H9 (cell line): ENCODE results near the gene CLK4. TPM values are rescaled to one million over a fixed set of nuclear protein-coding genes. Genes with fewer than 3 reads are reported as not detected.

Experiments used
- DNase-seq: peaks from one replicate; pipeline ENCODE4 v3.0.0-alpha.2; 2017
- H2AFZ ChIP-seq: one replicate; pipeline ENCODE4 v1.6.1; 2013; ENCODE audit warnings: mild to moderate bottlenecking, low read length, control low read depth, moderate library complexity
- H2AK5ac ChIP-seq: 2 replicates; pipeline ENCODE4 v1.6.1; 2013; ENCODE audit warnings: low read length, control low read depth, mixed read lengths; ENCODE audit not compliant: insufficient read length
- H2BK120ac ChIP-seq: one replicate; pipeline ENCODE4 v1.6.1; 2013; ENCODE audit warnings: low read depth, mild to moderate bottlenecking, low read length, control low read depth, inconsistent platforms; ENCODE audit not compliant: poor library complexity, severe bottlenecking
- H2BK12ac ChIP-seq: 2 replicates; pipeline ENCODE4 v1.6.1; 2013; ENCODE audit warnings: low read length, control low read depth, mixed read lengths, low read depth; ENCODE audit not compliant: insufficient read length
- H2BK15ac ChIP-seq: 2 replicates; pipeline ENCODE4 v1.6.1; 2013; ENCODE audit warnings: low read depth, low read length, control low read depth
- H2BK20ac ChIP-seq: one replicate; pipeline ENCODE4 v1.6.1; 2013; ENCODE audit warnings: low read depth, mild to moderate bottlenecking, low read length, control low read depth, inconsistent platforms; ENCODE audit not compliant: poor library complexity, severe bottlenecking
- H2BK5ac ChIP-seq: 2 replicates; pipeline ENCODE4 v1.6.1; 2013; ENCODE audit warnings: low read length, control low read depth, mixed read lengths; ENCODE audit not compliant: insufficient read length
- H3K14ac ChIP-seq: 2 replicates; pipeline ENCODE4 v1.6.1; 2013; ENCODE audit warnings: low read length, control low read depth; ENCODE audit not compliant: insufficient read depth
- H3K18ac ChIP-seq: 2 replicates; pipeline ENCODE4 v1.6.1; 2013; ENCODE audit warnings: low read depth, mild to moderate bottlenecking, mixed read lengths, low read length, control low read depth; ENCODE audit not compliant: insufficient read length
- H3K23ac ChIP-seq: 2 replicates; pipeline ENCODE4 v1.6.1; 2013; ENCODE audit warnings: low read length, control low read depth, mixed read lengths, low read depth; ENCODE audit not compliant: insufficient read length
- H3K23me2 ChIP-seq: 2 replicates; pipeline ENCODE4 v1.6.1; 2013; ENCODE audit warnings: low read depth, mild to moderate bottlenecking, mixed read lengths, low read length, control low read depth; ENCODE audit not compliant: insufficient read length, poor library complexity, severe bottlenecking
- H3K27ac ChIP-seq: 2 replicates; pipeline ENCODE4 v1.5.1; 2013; ENCODE audit warnings: low read length, control low read depth, mixed read lengths, low read depth; ENCODE audit not compliant: insufficient read length
- H3K27me3 ChIP-seq: 2 replicates; pipeline ENCODE4 v1.6.1; 2013; ENCODE audit warnings: low read length, control low read depth, inconsistent platforms; ENCODE audit not compliant: insufficient read depth
- H3K4ac ChIP-seq: 2 replicates; pipeline ENCODE4 v1.6.1; 2013; ENCODE audit warnings: low read depth, mild to moderate bottlenecking, control low read depth, inconsistent platforms, low read length, moderate library complexity
- H3K4me1 ChIP-seq: 2 replicates; pipeline ENCODE4 v1.6.1; 2013; ENCODE audit warnings: low read length, control low read depth, inconsistent platforms; ENCODE audit not compliant: insufficient read depth
- H3K4me2 ChIP-seq: 2 replicates; pipeline ENCODE4 v1.6.1; 2013; ENCODE audit warnings: low read length, control low read depth, mixed read lengths; ENCODE audit not compliant: insufficient read length, insufficient read depth
- H3K56ac ChIP-seq: 2 replicates; pipeline ENCODE4 v1.6.1; 2013; ENCODE audit warnings: low read depth, mild to moderate bottlenecking, mixed read lengths, low read length, control low read depth; ENCODE audit not compliant: insufficient read length
- H3K79me1 ChIP-seq: 2 replicates; pipeline ENCODE4 v1.6.1; 2013; ENCODE audit warnings: low read depth, mild to moderate bottlenecking, moderate library complexity, low read length, control low read depth, inconsistent platforms; ENCODE audit not compliant: insufficient read depth, poor library complexity, severe bottlenecking
- H3K79me2 ChIP-seq: 2 replicates; pipeline ENCODE4 v1.6.1; 2013; ENCODE audit warnings: low read length, control low read depth, inconsistent platforms; ENCODE audit not compliant: insufficient read depth
- H3K9ac ChIP-seq: 2 replicates; pipeline ENCODE4 v1.6.1; 2013; ENCODE audit warnings: low read length, control low read depth, mixed read lengths; ENCODE audit not compliant: insufficient read length; ENCODE audit errors: extremely low read depth
- H3K9me3 ChIP-seq: one replicate; pipeline ENCODE4 v1.6.1; 2013; ENCODE audit warnings: low read depth, low read length, inconsistent platforms; ENCODE audit not compliant: control insufficient read depth
- H3T11ph ChIP-seq: one replicate; pipeline ENCODE4 v1.6.1; 2013; ENCODE audit warnings: mild to moderate bottlenecking, low read length, control low read depth, inconsistent platforms
- H4K20me1 ChIP-seq: one replicate; pipeline ENCODE4 v1.6.1; 2013; ENCODE audit not compliant: control insufficient read depth, insufficient read length, insufficient read depth
- H4K5ac ChIP-seq: 2 replicates; pipeline ENCODE4 v1.6.1; 2013; ENCODE audit warnings: low read depth, mild to moderate bottlenecking, mixed read lengths, low read length, control low read depth; ENCODE audit not compliant: insufficient read length
- H4K8ac ChIP-seq: replicated peaks from 2 replicates; pipeline ENCODE4 v1.6.1; 2013; ENCODE audit warnings: low read length, control low read depth, mixed read lengths, low read depth; ENCODE audit not compliant: insufficient read length
- H4K91ac ChIP-seq: 2 replicates; pipeline ENCODE4 v1.6.1; 2013; ENCODE audit warnings: low read depth, mild to moderate bottlenecking, moderate library complexity, mixed read lengths, low read length, control low read depth; ENCODE audit not compliant: insufficient read length
- H3K27ac Mint-ChIP-seq, 3 experiments: 2 replicates in 2 of 3; 3 replicates in 1 of 3; pipeline ENCODE4 v1.8.0; 2020 to 2021; ENCODE audit warnings: mixed read lengths in 3 of 3, mild to moderate bottlenecking in 1 of 3, moderate library complexity in 1 of 3
- H3K27me3 Mint-ChIP-seq: 2 replicates; pipeline ENCODE4 v1.8.0; 2021; ENCODE audit warnings: low read depth, mild to moderate bottlenecking, moderate library complexity, mixed read lengths
- H3K36me3 Mint-ChIP-seq, 3 experiments: 2 replicates in 2 of 3; 3 replicates in 1 of 3; pipeline ENCODE4 v1.8.0; 2020 to 2021; ENCODE audit warnings: low read depth in 3 of 3, mixed read lengths in 3 of 3; ENCODE audit not compliant: insufficient read depth in 1 of 3
- H3K4me1 Mint-ChIP-seq, 2 experiments: 2 replicates each; pipeline ENCODE4 v1.8.0; 2020; ENCODE audit warnings: mixed read lengths in 2 of 2
- H3K4me3 Mint-ChIP-seq, 2 experiments: 2 replicates in 1 of 2; 3 replicates in 1 of 2; pipeline ENCODE4 v1.8.0; 2020 to 2021; ENCODE audit warnings: mild to moderate bottlenecking in 2 of 2, mixed read lengths in 2 of 2, moderate library complexity in 1 of 2
- H3K9me3 Mint-ChIP-seq, 2 experiments: 2 replicates in 1 of 2; 3 replicates in 1 of 2; pipeline ENCODE4 v1.8.0; 2020; ENCODE audit warnings: mild to moderate bottlenecking in 2 of 2, mixed read lengths in 2 of 2, moderate library complexity in 1 of 2
- CTCF ChIP-seq: fragments of 200-600 bp; sonication (generic); conservative IDR thresholded peaks from 3 replicates; pipeline ENCODE4 v1.8.0; 2021; ENCODE audit warnings: antibody characterized with exemption, mild to moderate bottlenecking
- WGBS: extraction: QIAGEN DNeasy Blood & Tissue Kit; methylation state at CpG from one replicate; pipeline ENCODE4 v1.1.7; 2013; ENCODE audit warnings: missing lambda C conversion rate, low lambda C conversion rate, mixed read lengths; ENCODE audit not compliant: insufficient read length; ENCODE audit errors: extremely low coverage; 5-methylcytosine and 5-hydroxymethylcytosine counted together
- total RNA-seq: library from RNA; stranded (reverse); gene quantifications from 2 replicates; pipeline ENCODE4 v1.2.1, GENCODE V29; 2021

The CLK4 gene
- total RNA-seq, 1 experiment from 2014 or later: 12.5 TPM

DNA sequence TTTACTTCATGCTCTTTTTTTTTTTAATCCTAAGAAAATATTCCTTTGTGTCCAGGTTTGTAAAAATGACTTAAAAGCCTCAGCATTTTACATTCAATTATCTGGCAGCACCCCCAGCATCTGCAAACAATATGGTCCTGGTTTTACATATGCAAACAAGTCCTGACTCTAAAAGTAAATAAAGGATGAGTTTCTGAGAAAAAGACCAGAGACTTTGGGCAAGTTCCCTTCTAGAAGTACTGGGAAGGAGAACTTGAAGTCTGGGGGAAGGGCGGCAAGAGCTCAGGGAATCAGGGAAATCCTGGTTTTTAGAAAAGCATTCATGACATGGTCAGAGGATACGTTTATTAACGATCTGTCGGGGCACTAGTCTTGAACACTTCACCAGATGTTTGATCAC is 62.5 kb downstream of the CLK4 start:
- Histone ChIP-seq H2AFZ (no peak overlapping the region), H2BK120ac (no peak overlapping the region), H3K27ac (no peak overlapping the region), H4K5ac (no peak overlapping the region), H3K23me2 (no peaks in the 10 kb centered on the region), H3K23ac (no peak overlapping the region), H3K79me1 (no peaks in the 10 kb centered on the region), H4K8ac (no peak overlapping the region), H3K79me2 (no peaks in the 10 kb centered on the region), H2AK5ac (no peak overlapping the region), H2BK15ac (no peak overlapping the region), H2BK12ac (no peak overlapping the region), H4K91ac (no peak overlapping the region), H2BK5ac (no peak overlapping the region), H3K56ac (no peak overlapping the region), H3K4me1 (peaks cover 8% of the 10 kb centered on the region), H3K14ac (no peak overlapping the region), H3K9me3 (no peaks in the 10 kb centered on the region), H3K4me2 (peak overlapping the region; percentile 19), H3K27me3 (no peaks in the 10 kb centered on the region), H2BK20ac (no peak overlapping the region), H3K9ac (no peak overlapping the region), H4K20me1 (no peaks in the 10 kb centered on the region), H3K4ac (no peak overlapping the region), H3T11ph (no peak overlapping the region), H3K18ac (no peak overlapping the region)
- Mint-ChIP-seq H3K36me3 (peaks cover 2 to 6% (median 3%) of the 10 kb centered on the region in 3 experiments; a peak in 5 of 7 replicates), H3K27ac (peak overlapping the region in 2 of 3 experiments; percentile 76 to 80; a peak in 4 of 7 replicates), H3K9me3 (peaks cover 0 to 3% of the 10 kb centered on the region in 2 experiments; a peak in 2 of 5 replicates), H3K27me3 (peaks cover 26% of the 10 kb centered on the region), H3K4me3 (peak overlapping the region; percentile 12 to 69; a peak in 3 of 5 replicates), H3K4me1 (peaks cover 40 to 48% of the 10 kb centered on the region in 2 experiments)
- no peak for DNase-seq
- WGBS: no CpG with 5 or more reads among the region's 4 CpGs
- no peak for TF ChIP-seq CTCF
